Neutrophil (primary cell): ENCODE measurements around the gene PCDHGA11.

Experiments
- H3K27ac ChIP-seq: fragments of 200-600 bp; sonication (generic); 2 replicates; pipeline ENCODE4 v1.5.1; 2016; ENCODE audit warnings: mild to moderate bottlenecking, moderate library complexity
- H3K27me3 ChIP-seq: fragments of 200-600 bp; sonication (generic); 2 replicates; pipeline ENCODE4 v1.6.0; 2016; ENCODE audit warnings: mild to moderate bottlenecking
- H3K36me3 ChIP-seq: fragments of 200-600 bp; sonication (generic); 2 replicates; pipeline ENCODE4 v1.5.1; 2017
- H3K4me1 ChIP-seq, 2 experiments: fragments of 200-600 bp in 1 of 2; sonication (generic) in 1 of 2; 1 replicate in 1 of 2; 2 replicates in 1 of 2; pipeline versions ENCODE4 v1.5.1 to v1.6.1; 2013 to 2016; ENCODE audit warnings: low read depth in 1 of 2, low read length in 1 of 2, mild to moderate bottlenecking in 1 of 2, moderate library complexity in 1 of 2; ENCODE audit not compliant: control insufficient read depth in 1 of 2, insufficient read depth in 1 of 2
- H3K4me3 ChIP-seq, 2 experiments: fragments of 200-600 bp in 1 of 2; sonication (generic) in 1 of 2; 1 replicate in 1 of 2; 2 replicates in 1 of 2; pipeline ENCODE4 v1.5.1; 2013 to 2016; ENCODE audit warnings: low read depth in 1 of 2, low read length in 1 of 2, mild to moderate bottlenecking in 1 of 2, moderate library complexity in 1 of 2
- H3K9me3 ChIP-seq: fragments of 200-600 bp; sonication (generic); 2 replicates; pipeline ENCODE4 v1.5.1; 2016
- TF ChIP-seq, protein P1 (sequence below): fragments of 200-600 bp; sonication (generic); IDR thresholded peaks from 2 replicates; pipeline ENCODE4 v1.5.1; 2016; ENCODE audit warnings: antibody characterized with exemption

PCDHGA11 gene

DNA sequence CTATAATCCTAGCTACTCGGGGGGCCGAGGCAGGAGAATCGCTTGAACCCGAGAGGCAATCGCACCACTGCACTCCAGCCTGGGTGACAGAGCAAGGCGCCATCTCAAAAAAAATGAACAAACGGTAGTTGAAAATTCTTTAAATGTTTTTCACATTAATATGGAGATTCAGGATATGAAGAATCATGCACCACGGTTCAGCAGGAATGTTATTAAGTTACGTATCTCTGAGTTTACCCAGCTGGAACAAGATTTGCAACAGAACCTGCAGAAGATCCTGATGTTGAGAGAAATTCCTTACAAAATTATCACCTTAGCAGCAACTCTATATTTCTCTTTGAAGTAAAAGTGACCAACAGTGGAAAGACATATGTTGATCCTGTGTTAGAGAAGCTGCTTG is 19.5 kb downstream of the PCDHGA11 start:
- Histone ChIP-seq H3K4me1 (no peaks in the 10 kb centered on the region), H3K36me3 (no peaks in the 10 kb centered on the region), H3K9me3 (no peaks in the 10 kb centered on the region), H3K27ac (no peak overlapping the region), H3K4me3 (no peak overlapping the region), H3K27me3 (peaks cover 83% of the 10 kb centered on the region)
- TF ChIP-seq, protein P1, sequence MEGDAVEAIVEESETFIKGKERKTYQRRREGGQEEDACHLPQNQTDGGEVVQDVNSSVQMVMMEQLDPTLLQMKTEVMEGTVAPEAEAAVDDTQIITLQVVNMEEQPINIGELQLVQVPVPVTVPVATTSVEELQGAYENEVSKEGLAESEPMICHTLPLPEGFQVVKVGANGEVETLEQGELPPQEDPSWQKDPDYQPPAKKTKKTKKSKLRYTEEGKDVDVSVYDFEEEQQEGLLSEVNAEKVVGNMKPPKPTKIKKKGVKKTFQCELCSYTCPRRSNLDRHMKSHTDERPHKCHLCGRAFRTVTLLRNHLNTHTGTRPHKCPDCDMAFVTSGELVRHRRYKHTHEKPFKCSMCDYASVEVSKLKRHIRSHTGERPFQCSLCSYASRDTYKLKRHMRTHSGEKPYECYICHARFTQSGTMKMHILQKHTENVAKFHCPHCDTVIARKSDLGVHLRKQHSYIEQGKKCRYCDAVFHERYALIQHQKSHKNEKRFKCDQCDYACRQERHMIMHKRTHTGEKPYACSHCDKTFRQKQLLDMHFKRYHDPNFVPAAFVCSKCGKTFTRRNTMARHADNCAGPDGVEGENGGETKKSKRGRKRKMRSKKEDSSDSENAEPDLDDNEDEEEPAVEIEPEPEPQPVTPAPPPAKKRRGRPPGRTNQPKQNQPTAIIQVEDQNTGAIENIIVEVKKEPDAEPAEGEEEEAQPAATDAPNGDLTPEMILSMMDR: no peak

DNA sequence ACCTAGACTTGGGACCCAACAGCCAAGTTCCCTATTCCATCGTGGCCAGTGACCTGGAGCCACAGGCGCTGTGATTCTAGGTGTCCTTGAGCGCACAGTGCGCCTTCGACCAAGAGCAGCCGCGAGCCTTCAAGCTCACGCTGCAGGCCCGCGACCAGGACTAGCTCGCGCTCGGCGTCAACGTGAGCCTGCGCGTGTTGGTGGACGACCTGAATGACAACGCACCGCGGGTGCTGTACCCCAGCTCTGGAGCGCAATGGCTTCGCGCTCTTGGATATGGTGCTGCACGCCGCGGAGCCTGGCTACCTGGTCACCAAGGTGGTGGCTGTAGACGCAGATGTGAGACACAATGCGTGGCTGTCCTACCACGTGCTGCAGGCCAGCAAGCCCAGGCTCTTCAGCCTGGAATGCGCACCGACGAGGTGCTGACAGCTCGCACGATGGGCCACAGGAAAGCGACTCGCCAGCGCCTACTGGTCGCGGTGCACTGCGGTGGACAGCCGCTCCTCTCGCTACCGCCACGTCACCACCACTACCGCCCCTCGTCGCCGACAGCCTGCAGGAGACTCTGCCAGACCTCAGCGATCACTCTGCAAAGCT is 20.8 kb downstream of the PCDHGA11 start:
- no peaks in the 10 kb centered on the region for H3K36me3 ChIP-seq
- no peaks in the 10 kb centered on the region for H3K4me1 ChIP-seq
- TF ChIP-seq, protein P1: no peak
- no peak overlapping the region for H3K27ac ChIP-seq
- H3K9me3 ChIP-seq: no peaks in the 10 kb centered on the region
- H3K27me3 ChIP-seq: peaks cover 83% of the 10 kb centered on the region
- H3K4me3 ChIP-seq: no peak overlapping the region

DNA sequence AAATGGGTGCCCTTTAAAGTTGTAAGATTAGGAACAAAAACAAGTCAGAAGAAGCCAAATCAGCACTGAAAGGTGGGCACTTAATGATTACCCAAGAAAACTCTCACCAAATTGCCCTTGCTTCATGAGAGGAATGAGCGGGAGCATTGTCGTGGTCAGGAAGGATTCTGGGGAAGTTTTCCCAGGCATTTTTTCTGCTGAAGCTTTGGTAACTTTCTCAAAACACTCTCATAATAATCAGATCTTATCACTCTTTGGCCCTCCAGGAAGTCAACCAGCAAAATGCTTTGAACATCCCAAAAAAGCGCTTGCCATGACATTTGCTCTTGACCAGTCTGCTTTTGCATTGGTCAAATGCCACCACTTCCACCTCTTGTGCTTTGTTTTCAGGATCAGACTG is 44.5 kb downstream of the PCDHGA11 start:
- Histone ChIP-seq H3K36me3 (no peaks in the 10 kb centered on the region), H3K9me3 (no peaks in the 10 kb centered on the region), H3K27ac (no peak overlapping the region), H3K4me1 (no peaks in the 10 kb centered on the region), H3K27me3 (peaks cover 49% of the 10 kb centered on the region), H3K4me3 (no peak overlapping the region)
- TF ChIP-seq, protein P1: no peak
